CD14-positive monocyte (primary cell): ENCODE measurements around the gene AGFG2. TPM values are rescaled to one million over a fixed set of nuclear protein-coding genes. Genes with fewer than 3 reads are reported as not detected.
A peak's percentile ranks its signal among the peaks of the same experiment; 100 is the strongest.

Experiments used
- DNase-seq, 3 donors: peaks; one replicate each; pipeline ENCODE4 v3.0.0-alpha.2; 2011 to 2022
- H2AFZ ChIP-seq: 2 replicates; pipeline ENCODE4 v1.6.0; 2012; ENCODE audit warnings: mild to moderate bottlenecking, low read depth, low read length, inconsistent platforms; ENCODE audit not compliant: insufficient read depth, poor library complexity, severe bottlenecking
- H3K27ac ChIP-seq, 2 donors: 1 replicate in 1 of 2; 2 replicates in 1 of 2; pipeline ENCODE4 v1.5.1; 2012 to 2013; ENCODE audit warnings: low read length in 2 of 2, control low read depth in 1 of 2, inconsistent platforms in 1 of 2, low read depth in 1 of 2, mild to moderate bottlenecking in 1 of 2
- H3K27me3 ChIP-seq, 2 donors: one replicate each; pipeline versions ENCODE4 v1.6.0 to v1.6.1; 2011 to 2013; ENCODE audit warnings: low read length in 2 of 2; ENCODE audit not compliant: control insufficient read depth in 2 of 2, insufficient read depth in 2 of 2
- H3K36me3 ChIP-seq, 2 donors: replicated peaks in 1 of 2; 1 replicate in 1 of 2; 2 replicates in 1 of 2; pipeline versions ENCODE4 v1.5.1 to v1.6.1; 2012 to 2013; ENCODE audit warnings: low read length in 2 of 2, control low read depth in 1 of 2, inconsistent platforms in 1 of 2, mild to moderate bottlenecking in 1 of 2; ENCODE audit not compliant: insufficient read depth in 2 of 2, control insufficient read depth in 1 of 2
- H3K4me1 ChIP-seq, 2 donors: 1 replicate in 1 of 2; 2 replicates in 1 of 2; pipeline versions ENCODE4 v1.5.1 to v1.6.1; 2012 to 2013; ENCODE audit warnings: low read length in 2 of 2, control low read depth in 1 of 2, inconsistent platforms in 1 of 2, mild to moderate bottlenecking in 1 of 2, moderate library complexity in 1 of 2; ENCODE audit not compliant: insufficient read depth in 2 of 2, control insufficient read depth in 1 of 2
- H3K4me2 ChIP-seq: replicated peaks from 2 replicates; pipeline ENCODE3; 2012; ENCODE audit warnings: low read length, moderate library complexity, mild to moderate bottlenecking; ENCODE audit not compliant: poor library complexity, severe bottlenecking; ENCODE audit errors: extremely low read depth
- H3K4me3 ChIP-seq, 3 experiments: fragments of 200-600 bp in 1 of 3; sonication (generic) in 1 of 3; replicated peaks in 1 of 3; 1 replicate in 2 of 3; 2 replicates in 1 of 3; pipeline ENCODE4 v1.5.1; 2011 to 2013; ENCODE audit warnings: low read length in 3 of 3, mild to moderate bottlenecking in 3 of 3, control low read depth in 2 of 3, low read depth in 2 of 3, inconsistent platforms in 1 of 3, moderate library complexity in 1 of 3
- H3K79me2 ChIP-seq: 2 replicates; pipeline ENCODE4 v1.6.0; 2012; ENCODE audit warnings: mild to moderate bottlenecking, control low read depth, inconsistent platforms, low read length, moderate library complexity; ENCODE audit not compliant: insufficient read depth
- H3K9ac ChIP-seq: 2 replicates; pipeline ENCODE4 v1.6.0; 2017; ENCODE audit warnings: low read length, mild to moderate bottlenecking; ENCODE audit not compliant: insufficient read depth, poor library complexity, severe bottlenecking
- H3K9me3 ChIP-seq, 2 donors: replicated peaks in 1 of 2; 1 replicate in 1 of 2; 2 replicates in 1 of 2; pipeline versions ENCODE4 v1.5.1 to v1.6.1; 2012 to 2013; ENCODE audit warnings: low read length in 2 of 2, control low read depth in 1 of 2; ENCODE audit not compliant: control insufficient read depth in 1 of 2, insufficient read depth in 1 of 2
- H4K20me1 ChIP-seq: 2 replicates; pipeline ENCODE4 v1.6.0; 2012; ENCODE audit warnings: mild to moderate bottlenecking, low read length, control low read depth, moderate library complexity; ENCODE audit not compliant: insufficient read depth
- H3K27ac Mint-ChIP-seq, 7 donors: one replicate each; pipeline ENCODE4 v1.8.0; 2020; ENCODE audit warnings: mild to moderate bottlenecking in 7 of 7, mixed read lengths in 7 of 7, moderate library complexity in 6 of 7, inconsistent platforms in 2 of 7
- H3K27me3 Mint-ChIP-seq, 3 donors: one replicate each; pipeline ENCODE4 v1.8.0; 2021 to 2022; ENCODE audit warnings: low read depth in 3 of 3, mild to moderate bottlenecking in 3 of 3, mixed read lengths in 3 of 3, moderate library complexity in 3 of 3, inconsistent platforms in 1 of 3
- H3K36me3 Mint-ChIP-seq, 2 donors: one replicate each; pipeline ENCODE4 v1.8.0; 2020; ENCODE audit warnings: mixed read lengths in 2 of 2, inconsistent platforms in 1 of 2, mild to moderate bottlenecking in 1 of 2
- H3K4me1 Mint-ChIP-seq: one replicate; pipeline ENCODE4 v1.8.0; 2020; ENCODE audit warnings: mild to moderate bottlenecking, mixed read lengths
- H3K4me3 Mint-ChIP-seq, 2 donors: one replicate each; pipeline ENCODE4 v1.8.0; 2020; ENCODE audit warnings: mild to moderate bottlenecking in 2 of 2, mixed read lengths in 2 of 2, moderate library complexity in 1 of 2
- H3K9me3 Mint-ChIP-seq, 7 donors: one replicate each; pipeline ENCODE4 v1.8.0; 2020 to 2022; ENCODE audit warnings: mixed read lengths in 7 of 7, mild to moderate bottlenecking in 6 of 7, moderate library complexity in 6 of 7, inconsistent platforms in 2 of 7
- WGBS: methylation state at CpG from one replicate; pipeline ENCODE4 v1.1.5; 2013; ENCODE audit warnings: missing lambda C conversion rate; ENCODE audit not compliant: insufficient coverage; 5-methylcytosine and 5-hydroxymethylcytosine counted together
- intact Hi-C, 2 donors: fragments of 100-400 bp; cut with micrococcal nuclease; formaldehyde crosslinking; loops; one replicate each; pipeline versions ENCODE4 v1.15.0 to v1.15.1; 2023
- polyA plus RNA-seq, 3 donors: library from polyadenylated mRNA; depleted of rRNA in 1 of 3; unstranded in 2 of 3; stranded (reverse) in 1 of 3; fragments of 300-500 nt in 2 of 3; fragments of >200 nt in 1 of 3; fragmentation: Illumina TruSeq in 2 of 3; gene quantifications; 1 replicate in 2 of 3; 2 replicates in 1 of 3; pipeline ENCODE4 v1.2.3, GENCODE V29; 2012 to 2021
- TF ChIP-seq, protein P1 (sequence below): fragments of 200-600 bp; IDR thresholded peaks from one replicate; pipeline ENCODE4 v1.8.0; 2022; ENCODE audit warnings: antibody characterized with exemption, mild to moderate bottlenecking

Gene AGFG2
- polyA plus RNA-seq, 3 donors = 1.3 to 1.8 (median 1.8) TPM

DNA sequence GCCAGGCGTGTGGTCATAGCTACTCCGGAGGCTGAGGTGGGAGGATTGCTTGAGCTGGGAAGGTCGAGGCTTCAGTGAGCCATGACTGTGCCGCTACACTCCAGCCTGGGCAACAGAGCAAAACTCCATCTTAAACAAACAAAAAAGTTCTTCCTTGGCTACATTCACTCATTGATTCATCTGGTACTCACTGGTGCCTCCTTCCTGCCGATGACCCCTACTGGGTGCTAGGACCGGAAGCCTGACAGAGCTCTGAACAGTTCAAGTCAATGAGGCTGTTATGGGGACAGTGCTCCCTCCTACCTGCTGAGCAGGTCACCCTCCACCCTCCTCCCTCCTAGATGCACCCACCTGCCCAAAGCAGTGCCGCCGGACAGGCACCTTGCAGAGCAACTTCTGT lies 68.1 kb downstream of the AGFG2 start:
- DNase-seq = no peak
- H3K4me1 ChIP-seq = peaks cover 24 to 32% of the 10 kb centered on the region in 2 donors
- peaks cover 15 to 43% (median 41%) of the 10 kb centered on the region in 3 donors for H3K27me3 Mint-ChIP-seq
- WGBS = 98% methylated on average over 5 of the region's 8 CpGs
- peaks cover 0 to 4% of the 10 kb centered on the region in 2 donors for H3K36me3 Mint-ChIP-seq
- H3K27ac ChIP-seq = no peak overlapping the region
- TF ChIP-seq, protein P1, sequence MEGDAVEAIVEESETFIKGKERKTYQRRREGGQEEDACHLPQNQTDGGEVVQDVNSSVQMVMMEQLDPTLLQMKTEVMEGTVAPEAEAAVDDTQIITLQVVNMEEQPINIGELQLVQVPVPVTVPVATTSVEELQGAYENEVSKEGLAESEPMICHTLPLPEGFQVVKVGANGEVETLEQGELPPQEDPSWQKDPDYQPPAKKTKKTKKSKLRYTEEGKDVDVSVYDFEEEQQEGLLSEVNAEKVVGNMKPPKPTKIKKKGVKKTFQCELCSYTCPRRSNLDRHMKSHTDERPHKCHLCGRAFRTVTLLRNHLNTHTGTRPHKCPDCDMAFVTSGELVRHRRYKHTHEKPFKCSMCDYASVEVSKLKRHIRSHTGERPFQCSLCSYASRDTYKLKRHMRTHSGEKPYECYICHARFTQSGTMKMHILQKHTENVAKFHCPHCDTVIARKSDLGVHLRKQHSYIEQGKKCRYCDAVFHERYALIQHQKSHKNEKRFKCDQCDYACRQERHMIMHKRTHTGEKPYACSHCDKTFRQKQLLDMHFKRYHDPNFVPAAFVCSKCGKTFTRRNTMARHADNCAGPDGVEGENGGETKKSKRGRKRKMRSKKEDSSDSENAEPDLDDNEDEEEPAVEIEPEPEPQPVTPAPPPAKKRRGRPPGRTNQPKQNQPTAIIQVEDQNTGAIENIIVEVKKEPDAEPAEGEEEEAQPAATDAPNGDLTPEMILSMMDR = no peak
- no peaks in the 10 kb centered on the region for H3K9me3 ChIP-seq
- H3K36me3 ChIP-seq = no peaks in the 10 kb centered on the region
- H4K20me1 ChIP-seq = no peaks in the 10 kb centered on the region
- peaks cover 0 to 24% of the 10 kb centered on the region in 2 donors for H3K27me3 ChIP-seq
- H3K4me2 ChIP-seq = no peak overlapping the region
- H3K9ac ChIP-seq = no peak overlapping the region
- intact Hi-C loops = no loop called here
- H3K4me3 ChIP-seq = no peak overlapping the region
- peaks cover 0 to 3% (median 0%) of the 10 kb centered on the region in 7 donors for H3K9me3 Mint-ChIP-seq
- H3K4me3 Mint-ChIP-seq = peak overlapping the region in 1 of 2 donors; percentile 36
- H3K27ac Mint-ChIP-seq = no peak overlapping the region
- H2AFZ ChIP-seq = no peak overlapping the region
- peaks cover 23% of the 10 kb centered on the region for H3K4me1 Mint-ChIP-seq
- H3K79me2 ChIP-seq = no peaks in the 10 kb centered on the region

DNA sequence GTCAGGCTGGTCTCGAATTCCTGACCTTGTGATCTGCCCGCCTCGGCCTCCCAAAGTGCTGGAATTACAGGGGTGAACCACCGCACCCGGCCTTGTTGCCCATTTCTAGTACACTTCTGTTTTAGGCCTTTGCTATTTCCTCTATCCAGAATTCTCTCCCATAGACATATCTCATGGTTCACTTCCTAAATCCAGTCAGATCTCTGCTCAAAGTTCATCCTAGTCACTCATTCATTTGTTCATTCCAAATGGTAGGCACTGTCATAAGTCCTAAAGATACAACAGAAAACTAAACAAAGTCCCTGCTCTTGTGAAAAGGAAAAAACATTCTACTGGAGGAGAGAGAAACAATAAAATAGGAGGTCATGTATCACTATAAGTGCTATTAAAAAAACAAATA lies 71.0 kb downstream of the AGFG2 start:
- no peak overlapping the region for H3K27ac Mint-ChIP-seq
- H3K36me3 Mint-ChIP-seq = peaks cover 5 to 11% of the 10 kb centered on the region in 2 donors

More for the DNA sequence above, 71.0 kb downstream of the AGFG2 start:
- no peaks in the 10 kb centered on the region for H4K20me1 ChIP-seq
- 90% methylated on average over 5 of the region's 5 CpGs for WGBS
- intact Hi-C loops = loop anchor here in 1 of 2 donors (5.0 kb wide), 1 partner anchor 277 kb away; the partner anchor contains the start of gene UFSP1
- DNase-seq = no peak
- H3K4me1 ChIP-seq = peaks cover 33 to 38% of the 10 kb centered on the region in 2 donors
- TF ChIP-seq, protein P1 = no peak
- peaks cover 0 to 3% (median 0%) of the 10 kb centered on the region in 7 donors for H3K9me3 Mint-ChIP-seq
- H3K9me3 ChIP-seq = no peaks in the 10 kb centered on the region
- peaks cover 4% of the 10 kb centered on the region for H3K79me2 ChIP-seq
- H3K9ac ChIP-seq = no peak overlapping the region
- H3K4me3 ChIP-seq = no peak overlapping the region
- H3K4me2 ChIP-seq = no peak overlapping the region
- no peak overlapping the region for H3K27ac ChIP-seq
- peaks cover 31% of the 10 kb centered on the region for H3K4me1 Mint-ChIP-seq
- no peak overlapping the region for H3K4me3 Mint-ChIP-seq
- no peak overlapping the region for H2AFZ ChIP-seq
- H3K36me3 ChIP-seq = no peaks in the 10 kb centered on the region
- peaks cover 0 to 16% of the 10 kb centered on the region in 2 donors for H3K27me3 ChIP-seq
- peaks cover 13 to 30% (median 27%) of the 10 kb centered on the region in 3 donors for H3K27me3 Mint-ChIP-seq
